Right hindlimb (tissue), 1 donor: ENCODE measurements around the gene GAS2.

Source experiments
- DNase-seq: peaks from one replicate; pipeline ENCODE4 v3.0.0-alpha.2; 2018

Gene GAS2

GRCh38 chr11:22792497-22792896 lies 126.1 kb downstream of the GAS2 start:
- DNase-seq, result peak; percentile 30

- DNase-seq, result no peak
Observed at GRCh38 chr11:22795914-22796313, 129.5 kb downstream of the GAS2 start.

- DNase-seq, result no peak
Observed at GRCh38 chr11:22797047-22797446, 130.6 kb downstream of the GAS2 start.

- no peak for DNase-seq
Observed at GRCh38 chr11:22798901-22799300, 132.5 kb downstream of the GAS2 start.

- DNase-seq, result no peak
Observed at GRCh38 chr11:22800482-22800881, 134.1 kb downstream of the GAS2 start.

- no peak for DNase-seq
Observed at GRCh38 chr11:22802861-22803260, 136.4 kb downstream of the GAS2 start.

- no peak for DNase-seq
Observed at GRCh38 chr11:22807391-22807790, 141.0 kb downstream of the GAS2 start.

GRCh38 chr11:22807855-22808570 lies 141.6 kb downstream of the GAS2 start:
- no peak for DNase-seq

- no peak for DNase-seq
Observed at GRCh38 chr11:22808571-22809197, 142.3 kb downstream of the GAS2 start.

GRCh38 chr11:22809893-22810292 lies 143.5 kb downstream of the GAS2 start:
- DNase-seq, result no peak

GRCh38 chr11:22822203-22822602 lies 155.8 kb downstream of the GAS2 start:
- DNase-seq, result no peak

- DNase-seq, result no peak
Observed at GRCh38 chr11:22828373-22828772, 162.0 kb downstream of the GAS2 start.

- DNase-seq, result peak; percentile 94
Observed at GRCh38 chr11:22829231-22830081, 163.0 kb downstream of the GAS2 start, which contains the start of gene SVIP. Gene SVIP, minus strand, starts transcription at chr11:22829801. Its CDS starts 53 bp downstream, at chr11:22829748.

GRCh38 chr11:22830082-22830414 lies 163.6 kb downstream of the GAS2 start:
- DNase-seq, result no peak

- no peak for DNase-seq
Observed at GRCh38 chr11:22832315-22833015, 166.1 kb downstream of the GAS2 start.

GRCh38 chr11:22846726-22847125 lies 180.3 kb downstream of the GAS2 start:
- no peak for DNase-seq

GRCh38 chr11:22851477-22851876 lies 185.1 kb downstream of the GAS2 start:
- no peak for DNase-seq

GRCh38 chr11:22859756-22860155 lies 193.3 kb downstream of the GAS2 start:
- no peak for DNase-seq

GRCh38 chr11:22860241-22860640 lies 193.8 kb downstream of the GAS2 start, which contains the start of gene CCDC179:
Gene CCDC179, minus strand, starts transcription at chr11:22860474. Its CDS starts 53 bp downstream, at chr11:22860421.
- no peak for DNase-seq
